ENCODE results near the gene MPHOSPH9.

MPHOSPH9 gene

DNA sequence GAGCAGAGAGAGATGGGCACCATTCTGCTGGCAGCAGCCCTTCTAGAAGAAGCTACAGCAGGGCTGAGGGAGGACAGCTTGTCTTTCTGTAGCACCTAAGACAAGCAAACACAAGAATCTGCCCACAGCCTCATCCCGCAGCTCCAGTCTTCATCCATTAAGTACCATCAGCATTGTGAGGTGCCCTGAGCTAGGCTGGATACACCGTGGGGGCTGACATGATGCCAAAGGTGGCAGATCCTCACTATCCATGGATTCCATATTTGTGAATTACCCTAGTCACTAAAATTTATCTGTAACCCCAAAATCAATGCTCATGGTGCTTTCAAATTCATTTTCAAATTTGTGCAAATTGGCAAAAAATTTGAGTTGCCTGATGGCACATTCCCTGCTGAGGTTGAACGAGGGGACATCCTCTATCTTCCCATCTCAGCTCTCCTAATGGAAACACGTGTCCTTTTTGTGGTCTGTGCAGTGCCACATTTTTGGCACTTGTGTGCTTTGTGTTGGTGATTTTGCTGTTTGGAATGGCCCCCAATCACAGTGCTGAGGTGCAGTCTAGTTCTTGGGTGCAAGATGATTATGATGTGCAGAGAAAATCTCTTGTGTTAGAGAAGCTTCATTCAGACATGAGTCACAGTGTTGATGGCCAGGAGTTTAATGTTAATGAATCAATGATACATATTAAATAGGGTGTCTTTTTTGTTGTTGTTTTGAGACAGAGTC is 89.0 kb downstream of the MPHOSPH9 start:
- H3K4me3 ChIP-seq (ENCODE audit: low read depth, low read length), result no peak overlapping the region
- DNase-seq, result no peak
- H3K9me3 ChIP-seq, result no peaks in the 10 kb centered on the region
- TF ChIP-seq, protein P1, sequence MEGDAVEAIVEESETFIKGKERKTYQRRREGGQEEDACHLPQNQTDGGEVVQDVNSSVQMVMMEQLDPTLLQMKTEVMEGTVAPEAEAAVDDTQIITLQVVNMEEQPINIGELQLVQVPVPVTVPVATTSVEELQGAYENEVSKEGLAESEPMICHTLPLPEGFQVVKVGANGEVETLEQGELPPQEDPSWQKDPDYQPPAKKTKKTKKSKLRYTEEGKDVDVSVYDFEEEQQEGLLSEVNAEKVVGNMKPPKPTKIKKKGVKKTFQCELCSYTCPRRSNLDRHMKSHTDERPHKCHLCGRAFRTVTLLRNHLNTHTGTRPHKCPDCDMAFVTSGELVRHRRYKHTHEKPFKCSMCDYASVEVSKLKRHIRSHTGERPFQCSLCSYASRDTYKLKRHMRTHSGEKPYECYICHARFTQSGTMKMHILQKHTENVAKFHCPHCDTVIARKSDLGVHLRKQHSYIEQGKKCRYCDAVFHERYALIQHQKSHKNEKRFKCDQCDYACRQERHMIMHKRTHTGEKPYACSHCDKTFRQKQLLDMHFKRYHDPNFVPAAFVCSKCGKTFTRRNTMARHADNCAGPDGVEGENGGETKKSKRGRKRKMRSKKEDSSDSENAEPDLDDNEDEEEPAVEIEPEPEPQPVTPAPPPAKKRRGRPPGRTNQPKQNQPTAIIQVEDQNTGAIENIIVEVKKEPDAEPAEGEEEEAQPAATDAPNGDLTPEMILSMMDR (IDR thresholded peaks at IDR 0.05; ENCODE audit: low read depth, low read length), result no peak
- no peaks in the 10 kb centered on the region for H3K36me3 ChIP-seq
- no peaks in the 10 kb centered on the region for H3K4me1 ChIP-seq
- H3K27me3 ChIP-seq, result no peaks in the 10 kb centered on the region

GRCh38 chr12:123142921-123143735 is 89.8 kb downstream of the MPHOSPH9 start:
- H3K36me3 ChIP-seq, result no peaks in the 10 kb centered on the region
- TF ChIP-seq, protein P1 (IDR thresholded peaks at IDR 0.05; ENCODE audit: low read depth, low read length), result no peak
- no peaks in the 10 kb centered on the region for H3K4me1 ChIP-seq
- H3K27me3 ChIP-seq, result no peaks in the 10 kb centered on the region
- no peak overlapping the region for H3K4me3 ChIP-seq (ENCODE audit: low read depth, low read length)
- no peaks in the 10 kb centered on the region for H3K9me3 ChIP-seq
- peak; percentile 27 for DNase-seq

- DNase-seq, result no peak
- Histone ChIP-seq H3K4me1 (no peaks in the 10 kb centered on the region), H3K4me3 (ENCODE audit: low read depth, low read length) (no peak overlapping the region), H3K27me3 (no peaks in the 10 kb centered on the region), H3K36me3 (no peaks in the 10 kb centered on the region), H3K9me3 (no peaks in the 10 kb centered on the region)
- TF ChIP-seq, protein P1 (IDR thresholded peaks at IDR 0.05; ENCODE audit: low read depth, low read length), result no peak
Measured at GRCh38 chr12:123142518-123142840, 90.5 kb downstream of the MPHOSPH9 start.

- TF ChIP-seq, protein P1 (IDR thresholded peaks at IDR 0.05; ENCODE audit: low read depth, low read length), result no peak
- no peaks in the 10 kb centered on the region for H3K36me3 ChIP-seq
- H3K4me3 ChIP-seq (ENCODE audit: low read depth, low read length), result no peak overlapping the region
- no peaks in the 10 kb centered on the region for H3K4me1 ChIP-seq
- no peaks in the 10 kb centered on the region for H3K9me3 ChIP-seq
- DNase-seq, result no peak
- no peaks in the 10 kb centered on the region for H3K27me3 ChIP-seq
Measured at GRCh38 chr12:123141615-123142517, 91.1 kb downstream of the MPHOSPH9 start.

DNA sequence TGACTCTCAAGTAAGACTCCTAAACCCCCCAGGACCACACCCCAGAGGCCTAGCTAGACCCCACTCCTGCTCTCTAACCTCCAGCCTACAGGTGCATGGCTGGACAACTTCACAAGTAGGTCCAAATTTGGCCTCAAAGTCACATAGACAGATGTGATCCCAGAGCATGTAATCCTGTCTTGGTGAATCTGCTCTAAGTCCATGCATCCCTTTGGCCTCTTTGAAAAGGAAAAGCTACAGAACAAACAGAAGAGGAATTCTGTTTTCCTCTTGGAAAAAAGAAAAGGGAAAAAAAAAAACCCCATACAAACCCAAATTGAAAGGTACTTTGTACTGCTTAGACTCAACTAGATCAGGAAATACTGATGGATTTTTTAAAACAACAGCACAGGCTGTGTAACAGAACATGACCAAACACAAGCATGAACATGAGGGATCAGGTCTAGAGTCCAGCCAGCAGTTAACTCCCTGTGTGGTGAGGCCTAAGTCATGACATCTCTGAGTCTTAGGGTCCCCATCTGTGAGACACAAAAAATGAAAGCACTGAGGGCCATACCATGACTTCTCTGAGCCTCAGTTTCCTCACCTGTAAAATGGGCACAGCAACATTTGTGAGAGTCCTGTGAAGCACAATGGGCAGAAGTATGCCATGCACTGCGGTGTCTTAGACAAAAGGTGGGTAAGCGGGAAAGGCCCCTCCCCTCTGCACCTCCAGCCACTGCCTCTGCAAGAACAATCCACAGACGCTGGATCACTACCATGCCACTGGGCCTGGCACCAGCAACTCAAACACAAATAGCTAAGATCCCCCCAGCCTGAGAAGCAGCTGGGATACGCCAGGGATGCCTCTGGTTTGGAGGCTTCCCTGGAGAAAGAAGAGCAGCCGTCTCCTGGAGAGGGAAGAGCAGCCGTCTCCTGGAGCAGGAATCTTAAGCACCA is 92.0 kb downstream of the MPHOSPH9 start:
- Histone ChIP-seq H3K9me3 (no peaks in the 10 kb centered on the region), H3K36me3 (no peaks in the 10 kb centered on the region), H3K27me3 (no peaks in the 10 kb centered on the region), H3K4me1 (no peaks in the 10 kb centered on the region), H3K4me3 (ENCODE audit: low read depth, low read length) (no peak overlapping the region)
- DNase-seq, result no peak
- TF ChIP-seq, protein P1 (IDR thresholded peaks at IDR 0.05; ENCODE audit: low read depth, low read length), result no peak

All from BE2C (cell line).